ENCODE data around the gene UBTFL1.

GRCh38 chr11:90135016-90135415 lies 49.3 kb downstream of the UBTFL1 start:
- TF ChIP-seq, protein P1, sequence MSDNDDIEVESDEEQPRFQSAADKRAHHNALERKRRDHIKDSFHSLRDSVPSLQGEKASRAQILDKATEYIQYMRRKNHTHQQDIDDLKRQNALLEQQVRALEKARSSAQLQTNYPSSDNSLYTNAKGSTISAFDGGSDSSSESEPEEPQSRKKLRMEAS (IDR thresholded peaks at IDR 0.05; ENCODE audit: insufficient read depth, insufficient read length) = no peak
- TF ChIP-seq CTCF (IDR thresholded peaks at IDR 0.05; ENCODE audit: extremely low read depth in 1 of 2, insufficient read depth in 1 of 2, low read depth in 1 of 2, low read length in 2 of 2) (no peak), EZH2 (IDR thresholded peaks at IDR 0.05; ENCODE audit: borderline replicate concordance, low read depth, low read length, severe bottlenecking) (no peak), JUN (IDR thresholded peaks at IDR 0.05; ENCODE audit: borderline replicate concordance, insufficient read depth, insufficient read length, low read depth) (no peak), MYC (IDR thresholded peaks at IDR 0.05; ENCODE audit: low read depth, low read length) (no peak), POLR2A (IDR thresholded peaks at IDR 0.05; ENCODE audit: low read depth, low read length) (no peak)

Data from endothelial cell of umbilical vein (primary cell).